Stimulated activated naive CD8-positive, alpha-beta T cell treated with anti-CD3 and anti-CD28 coated beads, Interleukin-15, Interleukin-2, amounts not matched to agents 100 U/mL and 50 U/mL, for 24 hours (primary cell): ENCODE measurements around the gene EPS8L3.
"Not testable (repeated sequence)": the region's sequence is repeated elsewhere in the genome, so short reads cannot be mapped to it uniquely, and the experiment has no call there.

ENCODE experiments used
- ATAC-seq: fragments of 150-1000 bp; cut with Tn5 transposase; one replicate; pipeline ENCODE4 v1.10.0; 2021
- DNase-seq: peaks from one replicate; pipeline ENCODE4 v3.0.0; 2021

Gene EPS8L3

GRCh38 chr1:109762821-109763645, 690 bp downstream of the EPS8L3 start:
- no peak for DNase-seq
- no peak for ATAC-seq

DNA sequence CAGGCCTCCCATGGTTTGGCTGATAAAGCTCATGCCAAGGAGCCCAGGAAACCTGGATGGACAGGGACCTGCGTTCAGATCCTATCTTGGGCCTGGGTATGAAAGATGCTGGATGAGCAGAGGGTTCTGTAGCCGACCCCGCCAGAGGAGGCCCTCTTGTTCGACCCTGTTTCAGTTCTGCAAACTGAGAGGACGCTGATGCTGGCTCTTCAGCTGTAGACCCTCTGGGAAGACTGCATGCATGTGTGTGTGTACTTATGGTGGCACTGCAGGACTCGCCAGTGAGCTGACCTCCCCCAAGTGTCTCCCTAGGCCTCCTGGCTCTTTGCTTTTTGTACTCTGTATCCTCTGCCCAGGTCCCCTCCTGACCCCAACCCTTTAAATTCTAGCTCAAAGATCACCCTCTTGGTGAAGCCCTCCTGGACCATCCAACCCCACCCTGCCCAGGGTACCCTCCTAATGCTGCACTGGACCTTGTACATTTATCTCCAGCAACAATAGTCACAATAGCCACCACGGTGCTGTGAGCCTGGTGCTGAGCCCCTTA, 1.6 kb downstream of the EPS8L3 start:
- DNase-seq (peak; percentile 2), ATAC-seq (no peak)

GRCh38 chr1:109761227-109762038, 2.3 kb downstream of the EPS8L3 start:
- DNase-seq = peak; percentile 1
- no peak for ATAC-seq

- ATAC-seq = no peak
Measured at GRCh38 chr1:109760581-109761226, 3.0 kb downstream of the EPS8L3 start.

DNA sequence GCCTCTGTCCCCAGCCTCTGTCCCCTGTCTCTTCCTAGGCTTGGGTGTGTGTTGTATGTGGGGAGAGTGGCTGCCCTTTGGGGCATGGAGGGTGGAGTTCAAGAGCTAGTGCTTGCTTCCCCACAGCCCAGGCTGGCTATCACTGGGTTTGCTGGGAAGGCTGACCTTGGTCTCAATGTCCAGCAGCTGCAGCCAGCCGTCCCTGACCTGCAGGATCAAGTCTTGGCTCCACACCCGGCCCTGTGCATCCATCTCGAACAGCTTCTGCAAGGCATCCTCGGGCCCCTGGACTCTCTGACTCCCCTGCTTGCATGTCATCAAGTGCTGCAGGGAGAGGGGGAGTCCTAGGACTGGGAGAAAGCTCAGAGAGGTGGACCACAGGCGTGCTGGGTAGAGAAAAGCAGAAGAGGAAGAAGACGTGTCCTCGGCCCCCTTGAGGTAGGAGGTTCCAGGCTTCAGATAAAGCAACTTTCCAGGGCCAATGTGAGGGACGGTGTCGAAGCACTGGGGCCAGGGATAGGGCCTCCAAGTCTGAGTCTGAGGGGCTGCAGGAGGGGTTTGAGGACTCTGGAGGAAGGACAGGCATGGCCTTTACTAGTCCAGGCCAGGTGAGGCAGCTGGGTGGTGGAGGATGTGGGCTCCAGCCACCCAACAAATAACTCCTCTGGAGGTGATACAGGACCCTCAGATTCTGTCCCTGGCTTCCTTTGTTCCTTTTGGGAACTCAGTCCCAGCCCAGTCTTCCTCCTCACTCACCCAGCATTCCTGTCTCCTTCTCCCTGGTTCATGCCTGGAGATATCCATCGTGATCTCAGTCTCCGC, 4.0 kb downstream of the EPS8L3 start:
- no peak for ATAC-seq
- peak; percentile 1 for DNase-seq

More at GRCh38 chr1:109760581-109761226, 3.0 kb downstream of the EPS8L3 start:
- DNase-seq = peak; percentile 2

GRCh38 chr1:109757936-109758786, 5.6 kb downstream of the EPS8L3 start:
- no peak for ATAC-seq
- no peak for DNase-seq

DNA sequence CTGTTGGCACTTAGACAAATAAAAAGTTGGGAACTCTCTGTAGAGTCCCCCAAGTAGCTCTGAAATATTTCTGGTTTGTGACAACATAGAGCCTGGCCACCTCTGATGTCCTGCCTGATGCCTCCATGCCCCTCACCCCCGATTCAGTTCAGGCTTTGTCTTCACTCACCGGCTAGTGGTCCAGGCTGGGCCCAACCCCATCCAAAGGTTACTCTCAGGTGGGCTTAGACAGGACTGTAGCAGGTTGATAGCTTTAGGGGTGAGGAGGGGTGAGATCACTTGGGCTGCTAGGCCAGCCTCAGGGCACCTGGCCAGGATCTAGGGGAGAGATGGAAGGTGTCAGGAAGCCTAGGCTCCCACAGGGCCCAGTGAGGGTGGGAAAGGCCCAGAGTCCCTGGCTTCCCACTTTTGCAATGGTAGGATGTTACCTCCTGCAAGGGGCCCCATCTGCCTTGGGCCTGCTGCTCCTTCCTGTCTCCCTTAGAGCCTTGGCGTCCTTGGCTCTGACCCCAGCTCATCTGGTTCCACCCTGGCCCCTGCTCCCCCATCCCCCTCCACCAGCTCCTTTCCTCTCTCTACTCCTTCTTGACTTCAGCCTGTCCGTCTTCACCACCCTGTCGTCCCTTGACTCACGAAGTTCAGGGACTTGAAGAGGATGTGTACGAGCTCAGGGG, 6.7 kb downstream of the EPS8L3 start:
- DNase-seq (no peak), ATAC-seq (no peak)

DNA sequence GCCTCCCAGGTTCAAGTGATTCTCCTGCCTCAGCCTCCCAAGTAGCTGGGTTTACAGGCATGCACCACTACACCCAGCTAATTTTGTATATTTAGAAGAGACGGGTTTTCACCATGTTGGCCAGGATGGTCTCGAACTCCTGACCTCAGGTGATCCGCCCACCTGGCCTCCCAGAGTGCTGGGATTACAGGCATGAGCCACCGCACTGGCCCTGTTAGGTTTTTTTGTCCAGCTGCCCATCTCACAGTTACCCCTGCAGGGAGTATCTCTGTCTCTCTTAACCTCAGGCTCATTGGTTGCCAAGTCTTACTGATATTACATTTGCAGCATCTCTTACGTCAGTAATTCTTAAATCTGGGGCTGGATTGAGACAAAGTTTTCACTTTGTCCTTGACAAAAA, 7.4 kb downstream of the EPS8L3 start:
- ATAC-seq, DNase-seq: not testable (repeated sequence)

DNA sequence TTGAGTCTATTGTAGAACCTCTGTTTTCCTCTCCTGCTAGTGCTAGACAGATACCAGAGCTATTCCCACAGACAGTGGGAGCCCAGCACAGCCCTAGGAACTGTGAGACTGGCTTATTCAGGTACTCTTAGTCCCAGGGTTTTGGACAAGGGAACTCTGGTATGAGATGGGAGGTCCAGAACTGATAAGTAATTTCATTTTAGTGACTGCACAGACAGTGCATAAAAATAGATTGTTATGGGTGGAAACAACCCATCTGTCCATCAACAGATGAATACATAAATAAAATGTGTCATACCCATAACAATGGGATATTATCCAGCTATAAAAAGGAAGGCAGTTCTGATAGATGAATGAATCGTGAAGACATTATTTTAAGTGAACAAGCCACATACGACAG, 9.0 kb downstream of the EPS8L3 start:
- no peak for DNase-seq
- no peak for ATAC-seq

- no peak for DNase-seq
- ATAC-seq = no peak
Measured at GRCh38 chr1:109751531-109752260, 12.0 kb downstream of the EPS8L3 start.

GRCh38 chr1:109750920-109751319, 12.8 kb downstream of the EPS8L3 start:
- ATAC-seq (no peak), DNase-seq (no peak)

- ATAC-seq = no peak
Measured at GRCh38 chr1:109750241-109750882, 13.4 kb downstream of the EPS8L3 start.

GRCh38 chr1:109749221-109749620, 14.5 kb downstream of the EPS8L3 start:
- DNase-seq (no peak), ATAC-seq (no peak)

More at GRCh38 chr1:109750241-109750882, 13.4 kb downstream of the EPS8L3 start:
- DNase-seq = no peak

- DNase-seq, ATAC-seq: not testable (repeated sequence)
Measured at GRCh38 chr1:109748311-109748710, 15.4 kb downstream of the EPS8L3 start.

GRCh38 chr1:109740615-109741373, 22.9 kb downstream of the EPS8L3 start, which contains the start of gene GSTM3:
TSS of gene GSTM3 (minus strand) at chr1:109741038. CDS start at chr1:109740287, 751 bp downstream.
- ATAC-seq = peak; percentile 10
- DNase-seq = no peak

DNA sequence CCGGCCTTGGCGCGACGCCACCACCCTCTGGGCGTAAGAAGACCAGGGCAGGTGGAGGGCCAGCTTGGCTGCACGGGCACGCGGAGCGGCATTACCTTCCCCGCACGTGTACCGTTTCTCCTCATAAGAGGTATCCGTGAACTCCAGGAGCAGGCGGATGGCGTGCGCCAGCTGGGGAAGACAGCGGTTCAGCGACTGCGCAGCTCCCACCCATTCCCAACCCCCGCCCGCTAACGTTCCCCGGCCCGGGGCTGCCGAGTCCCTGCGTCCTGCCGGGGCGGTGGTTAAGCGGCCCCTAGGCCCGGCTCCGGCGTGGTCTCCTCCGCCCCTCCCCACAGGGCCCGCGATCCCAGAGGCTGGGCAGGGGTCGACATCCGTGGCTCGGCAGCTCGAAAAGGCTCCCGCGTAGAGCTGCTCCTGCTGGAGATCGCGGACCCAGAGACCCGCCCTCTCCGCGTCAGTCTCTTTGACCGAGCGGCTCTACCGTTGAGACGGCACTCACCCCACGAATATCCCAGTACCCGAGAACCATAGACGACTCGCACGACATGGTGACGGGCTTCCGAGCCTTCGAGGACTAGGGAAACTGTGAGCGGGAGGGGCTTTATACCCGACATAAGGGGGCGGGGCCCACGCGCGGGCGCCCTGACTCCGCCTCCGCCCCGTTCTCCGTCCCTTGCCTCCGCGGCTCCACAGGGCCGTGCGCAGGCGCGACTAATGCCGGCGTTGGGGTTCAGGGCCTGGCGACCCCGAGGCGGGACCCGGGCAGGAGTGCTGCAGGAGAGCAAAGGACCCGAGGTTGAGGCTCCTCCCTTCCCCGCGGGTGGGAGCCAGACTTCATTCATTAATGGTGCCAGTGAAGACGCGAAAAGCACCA, 23.7 kb downstream of the EPS8L3 start:
- DNase-seq = peak; percentile 84
- peak; percentile 94 for ATAC-seq
